Mesendoderm (in vitro differentiated cells): ENCODE data around the gene COL1A2.

Experiments used
- DNase-seq: peaks from one replicate; pipeline ENCODE4 v3.0.0; 2013
- H2AK5ac ChIP-seq: 2 replicates; pipeline ENCODE4 v1.6.1; 2013; ENCODE audit warnings: low read length, inconsistent platforms
- H2BK120ac ChIP-seq: 2 replicates; pipeline ENCODE4 v1.6.1; 2013; ENCODE audit warnings: low read depth, mild to moderate bottlenecking, low read length, moderate library complexity, mixed read lengths
- H2BK15ac ChIP-seq: replicated peaks from 2 replicates; pipeline ENCODE4 v1.6.1; 2013; ENCODE audit warnings: low read depth, mild to moderate bottlenecking, moderate library complexity
- H2BK5ac ChIP-seq: 2 replicates; pipeline ENCODE4 v1.6.1; 2013; ENCODE audit warnings: low read length, inconsistent platforms
- H3K18ac ChIP-seq: 2 replicates; pipeline ENCODE4 v1.6.1; 2013; ENCODE audit warnings: mild to moderate bottlenecking, low read length, mixed read lengths
- H3K23ac ChIP-seq: one replicate; pipeline ENCODE4 v1.6.1; 2013; ENCODE audit warnings: low read length
- H3K27ac ChIP-seq: 2 replicates; pipeline ENCODE4 v1.5.1; 2013; ENCODE audit warnings: low read depth, mild to moderate bottlenecking, inconsistent platforms, low read length, moderate library complexity
- H3K27me3 ChIP-seq: 2 replicates; pipeline ENCODE4 v1.6.1; 2013; ENCODE audit warnings: low read length, control low read depth, mild to moderate bottlenecking, inconsistent platforms; ENCODE audit not compliant: insufficient read depth, poor library complexity
- H3K36me3 ChIP-seq: 2 replicates; pipeline ENCODE4 v1.6.1; 2013; ENCODE audit warnings: low read length, inconsistent platforms; ENCODE audit not compliant: control insufficient read depth, insufficient read depth
- H3K4ac ChIP-seq: one replicate; pipeline ENCODE4 v1.6.1; 2013; ENCODE audit warnings: low read depth, mild to moderate bottlenecking, low read length, moderate library complexity
- H3K4me1 ChIP-seq: 2 replicates; pipeline ENCODE4 v1.6.1; 2013; ENCODE audit warnings: low read depth, low read length, inconsistent platforms; ENCODE audit not compliant: control insufficient read depth
- H3K4me2 ChIP-seq: 2 replicates; pipeline ENCODE4 v1.6.1; 2013; ENCODE audit warnings: low read length
- H3K4me3 ChIP-seq: 2 replicates; pipeline ENCODE4 v1.5.1; 2013; ENCODE audit warnings: mild to moderate bottlenecking, low read length
- H3K56ac ChIP-seq: one replicate; pipeline ENCODE4 v1.6.1; 2013; ENCODE audit warnings: low read length
- H3K79me1 ChIP-seq: 2 replicates; pipeline ENCODE4 v1.6.1; 2013; ENCODE audit warnings: low read length, inconsistent platforms
- H3K79me2 ChIP-seq: 2 replicates; pipeline ENCODE4 v1.6.1; 2013; ENCODE audit warnings: mild to moderate bottlenecking, low read length; ENCODE audit not compliant: control insufficient read depth, insufficient read depth
- H3K9ac ChIP-seq: 2 replicates; pipeline ENCODE4 v1.6.1; 2013; ENCODE audit warnings: low read length, inconsistent platforms
- H4K5ac ChIP-seq: one replicate; pipeline ENCODE4 v1.6.1; 2013; ENCODE audit warnings: low read length
- H4K8ac ChIP-seq: one replicate; pipeline ENCODE4 v1.6.1; 2013; ENCODE audit warnings: low read depth, mild to moderate bottlenecking, control low read depth, low read length, moderate library complexity
- WGBS: extraction: QIAGEN DNeasy Blood & Tissue Kit; methylation state at CpG from one replicate; pipeline ENCODE4 v1.1.7; 2013; ENCODE audit warnings: low lambda C conversion rate, missing lambda C conversion rate; ENCODE audit not compliant: insufficient coverage; ENCODE audit errors: extremely low coverage; 5-methylcytosine and 5-hydroxymethylcytosine counted together

The COL1A2 gene

DNA sequence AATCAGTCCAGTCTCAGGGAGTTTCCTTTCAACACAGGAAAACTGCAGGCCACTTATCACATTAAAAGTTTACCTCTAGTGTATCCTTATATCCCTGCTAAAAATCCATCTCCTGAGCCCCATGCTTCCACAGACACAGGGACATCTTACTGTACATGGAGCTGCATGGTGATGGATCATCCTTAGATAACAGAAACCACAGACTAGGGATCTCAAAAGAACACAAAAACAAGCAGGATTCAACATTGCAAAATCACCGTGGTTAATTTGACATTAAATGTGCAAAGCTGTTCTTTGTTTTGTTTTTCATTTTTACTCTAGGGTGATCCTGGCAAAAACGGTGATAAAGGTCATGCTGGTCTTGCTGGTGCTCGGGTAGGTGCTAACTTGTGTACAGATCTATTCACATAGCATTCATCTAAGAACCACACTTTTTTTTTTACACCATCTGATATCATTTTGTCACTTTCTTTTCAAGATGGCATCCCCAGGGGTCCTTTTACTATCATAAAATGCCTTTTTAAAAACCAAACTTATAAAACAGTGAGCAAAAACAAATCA, 18.1 kb downstream of the COL1A2 start:
- no peak overlapping the region for H3K23ac ChIP-seq
- no peak overlapping the region for H4K5ac ChIP-seq
- no peak overlapping the region for H2BK5ac ChIP-seq
- H3K4ac ChIP-seq: no peak overlapping the region
- H3K4me1 ChIP-seq: no peaks in the 10 kb centered on the region
- H3K4me3 ChIP-seq: no peak overlapping the region
- H3K56ac ChIP-seq: no peak overlapping the region
- no peak overlapping the region for H3K9ac ChIP-seq
- H2BK15ac ChIP-seq: no peak overlapping the region
- no peak overlapping the region for H4K8ac ChIP-seq
- no peaks in the 10 kb centered on the region for H3K27me3 ChIP-seq
- H3K18ac ChIP-seq: no peak overlapping the region
- H3K79me2 ChIP-seq: no peaks in the 10 kb centered on the region
- peak overlapping the region; percentile 30 for H3K27ac ChIP-seq
- DNase-seq: no peak
- H2BK120ac ChIP-seq: no peak overlapping the region
- H3K4me2 ChIP-seq: no peak overlapping the region
- no peaks in the 10 kb centered on the region for H3K79me1 ChIP-seq
- no peak overlapping the region for H2AK5ac ChIP-seq
- WGBS: no CpG with 5 or more reads among the region's 3 CpGs
- H3K36me3 ChIP-seq: peaks cover 9% of the 10 kb centered on the region

DNA sequence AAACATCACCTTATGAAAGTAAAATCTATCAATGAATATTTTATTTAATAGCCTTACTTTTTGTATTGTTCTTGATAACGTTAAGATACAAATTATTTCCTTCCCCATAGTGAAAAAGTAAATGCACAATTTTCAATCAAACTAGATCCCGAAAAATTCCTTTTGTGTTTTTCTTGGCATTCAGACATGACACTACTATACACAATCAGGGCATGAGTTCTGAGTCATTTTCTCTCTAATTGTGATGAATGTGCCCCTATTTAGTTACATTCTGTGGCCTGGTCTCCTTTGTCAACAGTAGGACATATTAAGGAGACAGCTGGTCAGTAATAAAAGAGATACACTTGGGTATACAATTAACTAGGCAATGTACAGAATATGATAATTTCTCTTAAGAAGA, 19.8 kb downstream of the COL1A2 start:
- H2BK15ac ChIP-seq: no peak overlapping the region
- no peak overlapping the region for H3K56ac ChIP-seq
- no peaks in the 10 kb centered on the region for H3K79me2 ChIP-seq
- H2AK5ac ChIP-seq: no peak overlapping the region
- H4K8ac ChIP-seq: no peak overlapping the region
- H2BK120ac ChIP-seq: no peak overlapping the region
- no peak overlapping the region for H3K4me2 ChIP-seq
- H4K5ac ChIP-seq: no peak overlapping the region
- no peak overlapping the region for H3K27ac ChIP-seq
- DNase-seq: no peak
- no CpG with 5 or more reads among the region's 2 CpGs for WGBS
- no peak overlapping the region for H3K9ac ChIP-seq
- no peak overlapping the region for H3K4ac ChIP-seq
- no peak overlapping the region for H3K18ac ChIP-seq
- peaks cover 9% of the 10 kb centered on the region for H3K36me3 ChIP-seq
- H2BK5ac ChIP-seq: no peak overlapping the region
- H3K79me1 ChIP-seq: no peaks in the 10 kb centered on the region
- no peak overlapping the region for H3K4me3 ChIP-seq
- H3K23ac ChIP-seq: no peak overlapping the region
- no peaks in the 10 kb centered on the region for H3K27me3 ChIP-seq
- H3K4me1 ChIP-seq: no peaks in the 10 kb centered on the region

DNA sequence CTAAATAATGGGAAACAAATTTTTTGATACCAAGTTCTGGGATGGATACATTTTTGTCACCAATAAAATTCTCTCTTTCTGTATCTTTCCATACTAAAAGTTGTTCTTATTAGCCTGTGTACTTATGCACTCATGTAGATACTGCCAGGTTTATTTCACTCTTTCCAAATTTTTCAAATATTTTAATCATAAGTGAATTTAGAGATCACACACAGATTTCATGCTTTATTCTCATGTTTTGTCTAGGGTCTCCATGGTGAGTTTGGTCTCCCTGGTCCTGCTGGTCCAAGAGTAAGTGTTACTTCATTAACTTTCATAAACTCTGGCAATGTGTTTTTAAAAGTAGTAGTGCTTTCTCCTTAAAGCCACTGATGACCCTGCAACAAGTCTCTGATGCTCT, 20.3 kb downstream of the COL1A2 start:
- Histone ChIP-seq H3K4me3 (no peak overlapping the region), H2AK5ac (no peak overlapping the region), H3K79me2 (no peaks in the 10 kb centered on the region), H3K4me1 (no peaks in the 10 kb centered on the region), H3K27me3 (no peaks in the 10 kb centered on the region), H3K56ac (no peak overlapping the region), H2BK120ac (no peak overlapping the region), H3K23ac (no peak overlapping the region), H3K27ac (no peak overlapping the region), H3K18ac (no peak overlapping the region), H4K5ac (no peak overlapping the region), H3K79me1 (no peaks in the 10 kb centered on the region), H3K9ac (no peak overlapping the region), H2BK5ac (no peak overlapping the region), H4K8ac (no peak overlapping the region), H3K4ac (no peak overlapping the region), H3K4me2 (no peak overlapping the region), H3K36me3 (peaks cover 9% of the 10 kb centered on the region), H2BK15ac (no peak overlapping the region)
- no peak for DNase-seq

DNA sequence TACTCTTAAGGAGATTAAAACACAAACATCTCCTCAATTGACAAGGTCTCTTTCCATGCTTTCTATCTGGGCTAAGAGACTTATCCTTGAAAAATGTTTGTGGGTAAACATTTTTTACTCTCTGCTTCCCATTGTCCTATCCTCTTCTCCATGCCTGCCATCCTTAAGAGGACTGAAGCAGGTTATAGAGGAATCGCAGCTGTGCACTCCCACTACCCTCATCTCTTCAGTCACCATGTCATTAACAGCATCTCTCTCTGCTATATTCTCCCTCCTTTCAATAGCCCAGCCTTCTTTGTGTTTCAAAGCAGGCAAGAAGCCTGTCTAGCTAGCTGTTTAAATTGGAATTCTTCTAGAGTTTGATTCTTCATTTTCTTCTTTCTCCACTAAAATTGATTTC, 22.6 kb downstream of the COL1A2 start:
- Histone ChIP-seq H3K4me1 (no peaks in the 10 kb centered on the region), H4K5ac (no peak overlapping the region), H3K4me2 (no peak overlapping the region), H3K36me3 (peaks cover 7% of the 10 kb centered on the region), H3K79me1 (no peaks in the 10 kb centered on the region), H3K56ac (no peak overlapping the region), H3K4me3 (no peak overlapping the region), H2AK5ac (no peak overlapping the region), H3K27ac (no peak overlapping the region), H3K27me3 (no peaks in the 10 kb centered on the region), H2BK15ac (no peak overlapping the region), H3K9ac (no peak overlapping the region), H3K18ac (no peak overlapping the region), H2BK5ac (no peak overlapping the region), H3K4ac (no peak overlapping the region), H3K23ac (no peak overlapping the region), H2BK120ac (no peak overlapping the region), H4K8ac (no peak overlapping the region), H3K79me2 (no peaks in the 10 kb centered on the region)
- DNase-seq: no peak
- no CpG with 5 or more reads among the region's 1 CpG for WGBS

DNA sequence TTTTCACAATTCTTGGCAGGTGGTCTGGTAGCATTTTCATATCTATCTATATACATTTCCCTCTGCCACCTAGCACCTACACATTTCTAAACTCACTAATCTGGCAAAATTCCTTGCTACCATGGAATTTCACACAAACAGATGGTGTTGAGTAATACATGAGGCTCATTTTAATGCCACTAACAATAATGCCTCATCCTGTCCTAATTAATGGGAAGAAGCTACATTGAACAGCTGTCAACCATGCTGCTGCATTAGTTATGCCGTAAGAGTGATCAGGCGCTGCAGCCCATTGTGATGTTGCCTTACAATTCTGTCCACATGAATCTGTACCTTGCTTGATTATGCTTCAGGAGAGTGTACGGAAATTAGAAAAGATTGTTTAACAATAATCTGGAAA, 23.2 kb downstream of the COL1A2 start:
- H2BK5ac ChIP-seq: no peak overlapping the region
- H4K8ac ChIP-seq: no peak overlapping the region
- no peak overlapping the region for H3K27ac ChIP-seq
- H2BK120ac ChIP-seq: no peak overlapping the region
- no peaks in the 10 kb centered on the region for H3K79me1 ChIP-seq
- no peak overlapping the region for H3K23ac ChIP-seq
- no peak overlapping the region for H2AK5ac ChIP-seq
- H3K56ac ChIP-seq: no peak overlapping the region
- no peak overlapping the region for H3K4me3 ChIP-seq
- no peaks in the 10 kb centered on the region for H3K27me3 ChIP-seq
- WGBS: no CpG with 5 or more reads among the region's 3 CpGs
- no peak overlapping the region for H3K4ac ChIP-seq
- H2BK15ac ChIP-seq: no peak overlapping the region
- no peak overlapping the region for H3K4me2 ChIP-seq
- no peak overlapping the region for H3K18ac ChIP-seq
- no peak overlapping the region for H3K9ac ChIP-seq
- peaks cover 6% of the 10 kb centered on the region for H3K36me3 ChIP-seq
- no peaks in the 10 kb centered on the region for H3K4me1 ChIP-seq
- no peaks in the 10 kb centered on the region for H3K79me2 ChIP-seq
- H4K5ac ChIP-seq: no peak overlapping the region
- DNase-seq: no peak

DNA sequence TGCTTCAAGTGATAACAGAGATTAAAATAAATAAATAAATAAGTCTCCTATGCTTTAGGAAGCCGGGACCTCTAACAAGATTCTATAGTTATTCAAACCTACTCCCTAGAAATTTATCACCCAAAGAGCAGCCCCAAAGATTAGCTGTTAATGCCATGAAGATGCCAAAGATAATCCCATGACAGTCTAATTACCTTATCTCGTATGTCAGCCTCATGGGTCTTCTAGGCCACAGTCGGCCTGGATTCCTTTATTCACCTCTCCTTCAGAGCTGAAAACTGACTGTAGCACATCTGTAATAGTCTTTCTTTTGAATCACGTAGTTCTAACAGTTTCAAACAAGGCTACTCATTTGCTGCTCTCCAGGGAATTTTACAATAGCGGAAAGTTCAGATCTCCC, 24.2 kb downstream of the COL1A2 start:
- Histone ChIP-seq H3K27me3 (no peaks in the 10 kb centered on the region), H3K23ac (no peak overlapping the region), H3K4me1 (no peaks in the 10 kb centered on the region), H2AK5ac (no peak overlapping the region), H3K4me3 (no peak overlapping the region), H4K5ac (no peak overlapping the region), H3K18ac (no peak overlapping the region), H3K27ac (no peak overlapping the region), H2BK15ac (no peak overlapping the region), H3K79me2 (no peaks in the 10 kb centered on the region), H4K8ac (no peak overlapping the region), H2BK5ac (no peak overlapping the region), H3K4ac (no peak overlapping the region), H3K4me2 (no peak overlapping the region), H3K79me1 (no peaks in the 10 kb centered on the region), H3K36me3 (peaks cover 6% of the 10 kb centered on the region), H2BK120ac (no peak overlapping the region), H3K56ac (no peak overlapping the region), H3K9ac (no peak overlapping the region)
- no CpG with 5 or more reads among the region's 5 CpGs for WGBS
- DNase-seq: peak; percentile 69
